ENCODE measurements around the gene GAPVD1.

GAPVD1 gene

GRCh38 chr9:125400725-125401716, 139.4 kb downstream of the GAPVD1 start:
- in situ Hi-C loops (cut with HindIII; ENCODE audit: low sequenced_read_pairs): no loop called here
- no peak for TF ChIP-seq CTCF (IDR thresholded peaks at IDR 0.05; ENCODE audit: low read depth, low read length, missing control alignments)
- no peak overlapping the region for H3K4me3 ChIP-seq (ENCODE audit: low read depth, low read length)
- no peak for DNase-seq (ENCODE audit: low read depth)

- TF ChIP-seq CTCF (IDR thresholded peaks at IDR 0.05; ENCODE audit: low read depth, low read length, missing control alignments): no peak
- in situ Hi-C loops (cut with HindIII; ENCODE audit: low sequenced_read_pairs): no loop called here
- no peak overlapping the region for H3K4me3 ChIP-seq (ENCODE audit: low read depth, low read length)
- DNase-seq (ENCODE audit: low read depth): no peak
Measured at GRCh38 chr9:125404733-125405132, 143.1 kb downstream of the GAPVD1 start.

GRCh38 chr9:125405938-125406809, 144.5 kb downstream of the GAPVD1 start:
- in situ Hi-C loops (cut with HindIII; ENCODE audit: low sequenced_read_pairs): no loop called here
- no peak for TF ChIP-seq CTCF (IDR thresholded peaks at IDR 0.05; ENCODE audit: low read depth, low read length, missing control alignments)
- no peak for DNase-seq (ENCODE audit: low read depth)
- no peak overlapping the region for H3K4me3 ChIP-seq (ENCODE audit: low read depth, low read length)

- no peak for DNase-seq (ENCODE audit: low read depth)
- in situ Hi-C loops (cut with HindIII; ENCODE audit: low sequenced_read_pairs): no loop called here
- TF ChIP-seq CTCF (IDR thresholded peaks at IDR 0.05; ENCODE audit: low read depth, low read length, missing control alignments): no peak
- no peak overlapping the region for H3K4me3 ChIP-seq (ENCODE audit: low read depth, low read length)
Measured at GRCh38 chr9:125406810-125407087, 145.1 kb downstream of the GAPVD1 start.

GRCh38 chr9:125407432-125407973, 145.9 kb downstream of the GAPVD1 start:
- no peak for TF ChIP-seq CTCF (IDR thresholded peaks at IDR 0.05; ENCODE audit: low read depth, low read length, missing control alignments)
- in situ Hi-C loops (cut with HindIII; ENCODE audit: low sequenced_read_pairs): no loop called here
- peak overlapping the region; percentile 45 for H3K4me3 ChIP-seq (ENCODE audit: low read depth, low read length)
- no peak for DNase-seq (ENCODE audit: low read depth)

All from astrocyte of the cerebellum (primary cell).